Eye (tissue), 1 donor: ENCODE measurements around the gene COL4A3.
A peak's percentile ranks its signal among the peaks of the same experiment; 100 is the strongest.
"Not testable (repeated sequence)": the region's sequence is repeated elsewhere in the genome, so short reads cannot be mapped to it uniquely, and the experiment has no call there.

Experiments used
- DNase-seq: peaks from one replicate; pipeline ENCODE4 v3.0.0-alpha.2; 2015

Gene COL4A3

DNA sequence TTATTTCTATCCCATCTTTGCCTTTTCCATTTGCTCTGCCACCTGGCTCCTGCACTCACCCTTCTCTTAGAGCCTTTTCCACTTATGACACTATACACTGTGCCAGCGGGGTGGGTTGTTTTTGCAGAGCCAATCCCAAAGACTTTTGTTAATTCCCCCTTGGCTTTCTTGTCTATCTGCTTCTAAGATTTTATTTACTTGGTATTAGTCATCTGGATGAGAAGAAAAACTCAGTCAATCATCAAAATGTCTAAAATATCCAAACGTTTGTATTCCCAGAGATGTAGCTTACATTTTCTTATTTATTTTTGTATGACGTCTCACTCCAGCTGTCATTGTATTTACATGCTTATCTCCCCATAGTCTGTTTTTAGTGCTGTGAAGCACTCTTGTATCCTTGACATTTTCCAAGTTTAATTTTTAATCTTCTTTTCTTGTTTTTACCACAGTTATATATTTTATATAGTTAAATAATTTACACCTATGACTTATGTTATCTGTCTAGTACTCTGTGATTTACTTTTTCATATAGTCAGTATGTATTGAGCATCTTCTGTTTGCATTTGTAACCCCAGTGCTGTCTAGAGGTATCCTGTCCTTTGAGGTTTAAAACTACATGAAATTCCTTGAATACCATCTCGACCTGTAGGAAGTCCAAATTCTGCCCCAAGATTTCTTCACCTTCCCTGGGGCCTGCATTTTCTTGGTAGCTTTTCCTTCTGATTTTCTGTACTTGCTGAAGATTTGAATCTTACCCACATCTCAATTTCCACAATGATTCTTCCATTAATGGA lies 55.1 kb downstream of the COL4A3 start:
- no peak for DNase-seq

DNA sequence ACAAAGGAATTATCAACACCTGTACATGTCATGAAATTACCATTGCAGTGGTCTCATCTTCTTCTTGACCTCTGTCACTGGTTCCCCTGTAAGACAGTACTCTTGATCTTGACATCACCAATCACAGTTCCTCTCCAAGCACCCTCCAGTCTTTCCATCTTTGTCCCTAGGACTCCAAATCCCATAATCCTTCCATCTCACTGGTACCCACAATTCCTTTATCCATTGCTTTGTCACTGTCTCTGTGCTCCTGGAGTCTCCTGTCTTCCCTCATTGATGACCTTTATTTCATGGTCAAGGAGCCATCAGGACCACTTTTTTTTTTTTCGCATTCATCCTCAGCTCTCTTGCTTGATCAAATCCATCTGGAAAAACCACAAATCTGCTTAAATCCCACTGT lies 56.7 kb downstream of the COL4A3 start:
- no peak for DNase-seq

DNA sequence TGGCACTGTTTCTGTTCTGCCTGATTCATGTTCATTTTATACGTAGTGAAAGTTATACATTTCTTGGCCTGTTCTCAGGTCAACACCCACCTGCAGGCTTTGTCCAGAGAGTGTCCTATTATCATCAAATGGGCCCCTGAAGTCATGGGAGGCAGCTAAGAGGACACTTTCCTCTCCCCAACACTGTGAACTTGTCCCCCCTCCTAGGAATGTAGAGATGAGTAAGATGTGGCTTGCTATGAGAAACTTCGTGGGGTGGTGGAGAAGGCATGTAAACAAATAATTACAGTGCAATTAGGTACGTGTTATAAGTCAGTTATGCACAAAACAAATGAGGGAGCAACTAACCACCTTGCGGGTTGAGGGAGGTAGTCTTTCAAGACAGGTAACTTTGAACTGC lies 57.9 kb downstream of the COL4A3 start:
- DNase-seq = no peak

DNA sequence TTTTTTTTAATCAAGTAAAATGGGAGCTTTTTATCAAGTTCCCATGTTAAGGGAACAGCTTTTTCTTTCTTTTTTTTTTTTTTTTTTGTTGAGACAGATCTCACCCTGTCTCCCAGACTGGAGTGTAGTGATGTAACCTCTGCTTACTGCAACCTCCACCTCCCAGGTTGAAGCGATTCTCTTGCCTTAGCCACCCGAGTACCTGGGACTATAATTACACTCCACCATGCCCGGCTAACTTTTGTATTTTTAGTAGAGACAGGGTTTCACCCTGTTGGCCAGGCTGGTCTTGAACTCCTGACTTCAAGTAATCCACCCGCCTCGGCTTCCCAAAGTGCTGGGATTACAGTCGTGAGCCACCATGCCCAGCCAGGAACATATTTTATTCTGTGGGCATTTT lies 61.2 kb downstream of the COL4A3 start:
- DNase-seq = not testable (repeated sequence)

DNA sequence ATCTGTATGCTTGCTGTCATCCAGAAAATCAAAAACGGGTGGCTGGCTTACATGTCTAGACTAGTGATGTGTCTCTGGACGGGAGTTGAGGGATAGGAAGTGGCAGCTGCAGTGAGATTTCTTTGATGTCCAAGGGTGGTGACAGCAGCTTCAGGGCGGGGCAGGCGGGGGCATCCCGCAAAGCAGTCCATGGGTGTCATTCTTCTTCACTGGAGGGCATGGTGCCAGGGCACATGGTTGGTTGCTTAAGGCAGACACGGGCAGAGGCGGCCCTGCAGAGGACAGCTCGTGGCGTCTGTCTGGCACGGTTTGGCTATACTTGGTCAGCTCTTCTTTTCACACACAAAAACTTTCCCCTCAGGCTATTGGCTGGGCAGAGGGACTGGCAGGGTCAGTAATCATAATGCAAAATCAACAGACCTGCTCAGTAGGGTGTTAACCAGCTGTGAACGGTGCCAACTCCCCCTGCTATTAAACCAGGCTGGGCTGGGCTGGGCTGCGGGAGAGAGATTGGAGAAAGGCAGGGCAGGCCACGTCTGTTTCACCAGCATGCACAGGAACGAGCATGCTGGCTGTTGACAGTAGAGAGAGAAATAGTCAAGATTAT lies 63.7 kb downstream of the COL4A3 start:
- peak; percentile 10 for DNase-seq

DNA sequence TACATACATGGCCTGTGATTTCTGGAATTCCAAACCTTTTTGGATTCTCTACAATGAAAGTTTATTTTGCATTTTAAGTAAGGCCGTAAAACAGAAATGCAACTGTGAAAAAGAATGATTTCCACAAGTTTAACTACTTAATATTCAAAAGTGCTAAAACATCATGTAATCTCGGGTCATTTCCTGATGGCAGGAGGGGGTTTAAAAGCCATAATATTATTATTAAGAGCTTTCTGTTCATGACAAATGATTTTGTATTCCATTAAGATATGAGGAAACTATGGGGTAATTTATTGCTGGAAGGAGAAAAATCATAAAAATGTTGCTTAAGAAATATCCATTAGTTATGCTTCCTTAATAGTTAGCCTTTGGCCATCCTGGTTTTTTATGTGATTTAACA lies 65.7 kb downstream of the COL4A3 start:
- no peak for DNase-seq

DNA sequence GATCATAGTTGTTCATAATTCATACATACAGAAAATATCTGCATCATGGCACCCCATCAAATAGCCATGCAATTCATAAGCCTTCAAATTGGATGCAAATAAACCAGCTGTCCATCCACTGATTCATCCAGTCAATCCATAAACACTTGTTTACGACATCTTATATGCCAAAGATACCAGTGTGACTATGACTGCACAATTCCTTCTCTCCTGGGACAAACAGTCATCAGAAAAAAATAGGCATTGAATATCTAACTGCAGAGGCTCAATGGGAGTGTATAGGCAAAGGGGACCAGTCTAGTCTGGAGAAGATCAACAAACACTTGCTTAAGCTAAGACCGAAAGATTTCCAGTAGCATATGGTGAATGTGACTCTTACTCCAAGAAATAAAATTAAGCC lies 70.0 kb downstream of the COL4A3 start:
- no peak for DNase-seq

DNA sequence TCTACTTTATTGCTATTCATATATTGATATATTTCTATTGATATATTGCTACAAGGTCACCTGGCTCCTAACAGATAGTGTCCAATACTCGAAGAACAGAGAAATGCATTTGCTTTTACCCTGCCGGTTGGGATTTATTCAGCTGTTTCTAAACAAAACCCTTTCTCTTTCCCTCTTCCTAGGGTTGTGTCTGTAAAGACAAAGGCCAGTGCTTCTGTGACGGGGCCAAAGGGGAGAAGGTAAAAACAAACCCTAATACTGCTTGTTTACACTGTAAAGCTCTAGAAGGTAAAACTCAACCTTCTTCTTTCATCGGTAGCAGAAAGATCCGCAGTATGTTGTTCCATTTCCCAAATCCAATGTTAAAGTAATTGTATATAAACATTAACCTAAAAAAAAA lies 73.4 kb downstream of the COL4A3 start:
- no peak for DNase-seq

DNA sequence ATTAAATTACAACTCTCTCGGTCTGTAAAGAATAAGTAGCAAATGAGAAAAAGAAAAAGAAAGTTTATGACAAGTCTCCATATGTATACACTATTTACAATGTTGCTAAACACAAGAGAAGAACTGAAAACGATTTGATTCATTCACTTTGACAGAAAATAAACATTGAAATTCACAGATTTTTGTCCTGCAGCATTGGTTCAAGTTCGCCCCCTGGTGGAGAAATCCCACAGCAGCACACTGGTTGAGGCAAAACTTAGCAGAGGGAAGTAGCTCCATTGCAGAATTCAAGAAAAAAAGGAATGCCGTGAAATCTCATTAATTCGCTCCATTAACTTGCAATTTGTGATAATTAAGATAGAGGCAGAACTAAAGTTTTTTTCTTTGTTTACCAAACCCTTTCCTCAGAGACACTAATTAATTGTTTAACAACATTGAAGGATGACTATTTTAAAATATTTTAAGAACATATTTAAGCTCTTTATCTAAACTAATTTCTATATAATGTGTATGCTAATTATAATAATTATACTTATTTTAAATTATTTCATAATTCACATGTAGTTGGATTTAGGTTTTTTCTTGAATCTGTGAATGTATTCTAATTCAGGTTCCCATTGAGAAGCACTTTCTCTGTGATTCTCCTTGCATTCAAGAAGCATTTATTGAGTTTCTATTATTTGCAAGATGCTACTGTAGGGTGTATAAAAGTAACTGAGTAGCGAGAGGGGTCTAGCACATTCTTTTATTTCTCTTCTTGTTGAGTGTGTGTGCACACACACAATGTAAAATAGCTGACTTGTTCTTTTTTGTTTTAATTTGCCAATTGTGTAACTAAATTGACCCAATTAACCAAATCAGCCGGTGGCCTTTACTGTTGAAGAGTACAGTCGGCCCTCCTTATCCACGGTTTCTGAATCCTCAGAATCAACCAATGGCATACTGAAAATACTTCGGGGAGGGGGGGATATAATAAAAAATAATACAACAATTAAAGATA lies 74.1 kb downstream of the COL4A3 start:
- peak; percentile 90 for DNase-seq

DNA sequence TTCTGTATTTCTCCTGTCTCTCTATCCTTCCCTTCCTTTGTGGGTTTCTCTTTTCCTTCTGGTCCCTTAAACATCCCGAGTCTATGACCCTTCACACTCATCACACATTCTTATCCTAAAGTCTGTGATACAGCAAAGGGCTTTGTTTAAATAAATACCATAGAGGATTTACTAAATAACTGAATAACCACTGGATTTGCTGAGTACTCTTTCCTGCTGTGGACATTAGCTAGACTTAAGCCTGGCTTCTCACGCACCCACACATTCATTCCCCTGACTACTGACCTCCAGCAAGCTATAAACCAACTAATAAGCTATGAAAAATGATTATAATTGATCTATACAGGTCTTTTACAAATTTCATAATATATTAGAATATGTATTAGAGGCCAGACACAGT lies 76.6 kb downstream of the COL4A3 start:
- no peak for DNase-seq

DNA sequence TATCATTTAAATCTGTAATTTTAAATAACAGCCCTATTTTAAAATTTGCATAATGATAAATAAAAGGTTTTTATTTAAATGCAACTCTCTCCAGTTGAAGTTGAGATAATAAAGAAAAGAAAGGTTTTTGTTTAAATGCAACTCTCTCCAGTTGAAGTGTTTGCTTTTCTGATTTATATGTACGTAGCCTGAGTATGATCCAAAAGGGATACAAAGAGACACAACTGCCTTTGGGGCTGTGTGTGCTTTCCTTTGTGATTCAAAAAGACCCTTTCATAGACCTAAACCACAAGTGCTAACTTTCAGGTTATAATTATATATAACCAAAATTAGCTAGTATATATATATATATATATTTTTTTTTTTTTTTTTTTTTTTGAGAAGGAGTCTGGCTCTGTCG lies 84.5 kb downstream of the COL4A3 start:
- DNase-seq = no peak

DNA sequence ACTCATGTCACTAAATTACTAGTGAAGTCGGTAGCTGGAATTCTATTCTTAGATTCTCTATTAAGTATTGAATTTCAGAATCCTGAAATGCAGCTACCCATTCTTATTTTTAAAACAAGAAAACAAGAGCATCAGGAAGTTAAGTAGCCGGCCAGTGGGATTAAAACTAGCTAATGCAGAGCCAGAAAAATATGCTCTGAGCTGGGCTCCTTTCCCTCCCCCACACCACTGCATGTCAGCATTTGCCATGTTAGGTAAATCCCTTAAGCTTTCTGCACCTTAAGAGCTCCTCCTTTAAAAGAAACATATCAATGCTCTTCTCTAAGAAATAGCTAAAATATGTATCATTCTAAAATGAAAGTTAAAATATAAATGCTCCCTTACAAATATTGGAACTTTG lies 88.4 kb downstream of the COL4A3 start:
- DNase-seq = no peak

DNA sequence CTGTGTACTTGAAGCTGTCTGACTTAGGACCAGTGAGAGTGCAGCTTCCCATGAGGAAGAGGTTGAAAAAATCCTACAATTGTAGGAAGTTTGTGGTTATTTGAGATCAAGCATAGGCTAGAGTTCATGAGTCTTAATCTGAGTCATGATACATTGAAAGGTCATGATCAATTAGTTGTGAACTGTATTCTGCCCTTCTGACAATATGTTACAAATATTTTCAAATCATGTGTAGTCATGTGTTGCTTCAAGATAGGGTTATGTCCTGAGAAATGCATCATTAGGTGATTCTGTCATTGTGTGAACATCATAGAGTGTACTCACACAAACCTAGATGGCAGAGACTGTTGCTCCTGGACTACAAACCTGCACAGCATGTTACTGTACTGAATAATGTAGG lies 92.2 kb downstream of the COL4A3 start:
- DNase-seq = no peak

DNA sequence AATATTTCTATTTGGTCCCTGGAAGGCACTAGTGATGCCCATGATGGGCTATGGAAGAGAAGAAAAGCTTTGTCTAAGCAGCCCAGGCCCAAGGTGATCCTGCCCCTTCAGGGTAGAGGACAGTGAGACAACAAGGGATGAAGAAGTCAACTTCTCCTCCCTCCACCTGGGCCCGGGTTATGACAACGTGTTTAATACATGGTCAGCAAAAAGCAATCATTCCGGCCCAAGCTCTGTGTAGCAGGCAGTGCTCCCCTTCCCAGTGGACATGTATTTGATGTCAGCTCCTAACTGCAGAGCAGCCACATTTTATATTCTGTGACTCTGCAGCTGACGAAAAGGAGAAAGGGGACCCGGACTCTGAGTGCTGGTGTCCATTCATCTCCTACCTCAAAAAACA lies 93.4 kb downstream of the COL4A3 start:
- DNase-seq = no peak

DNA sequence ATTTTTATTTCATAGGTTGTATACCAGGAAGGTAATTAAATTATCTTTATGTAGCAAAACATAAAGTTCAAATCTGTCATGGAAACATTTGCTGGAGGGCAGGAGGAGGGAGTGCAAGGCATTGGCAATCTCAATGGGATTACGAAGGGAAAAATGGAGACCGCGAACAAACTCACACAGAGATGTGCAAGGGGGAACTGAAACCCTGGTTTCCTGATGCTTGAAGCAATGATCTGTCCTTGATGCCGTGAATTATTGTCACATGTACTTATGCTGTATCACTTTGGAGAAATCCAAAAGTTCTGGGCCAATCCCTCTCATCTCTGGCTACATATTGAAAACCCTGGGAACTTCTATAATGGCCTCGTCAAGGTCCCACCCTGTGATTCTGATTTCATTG lies 95.6 kb downstream of the COL4A3 start:
- DNase-seq = no peak

DNA sequence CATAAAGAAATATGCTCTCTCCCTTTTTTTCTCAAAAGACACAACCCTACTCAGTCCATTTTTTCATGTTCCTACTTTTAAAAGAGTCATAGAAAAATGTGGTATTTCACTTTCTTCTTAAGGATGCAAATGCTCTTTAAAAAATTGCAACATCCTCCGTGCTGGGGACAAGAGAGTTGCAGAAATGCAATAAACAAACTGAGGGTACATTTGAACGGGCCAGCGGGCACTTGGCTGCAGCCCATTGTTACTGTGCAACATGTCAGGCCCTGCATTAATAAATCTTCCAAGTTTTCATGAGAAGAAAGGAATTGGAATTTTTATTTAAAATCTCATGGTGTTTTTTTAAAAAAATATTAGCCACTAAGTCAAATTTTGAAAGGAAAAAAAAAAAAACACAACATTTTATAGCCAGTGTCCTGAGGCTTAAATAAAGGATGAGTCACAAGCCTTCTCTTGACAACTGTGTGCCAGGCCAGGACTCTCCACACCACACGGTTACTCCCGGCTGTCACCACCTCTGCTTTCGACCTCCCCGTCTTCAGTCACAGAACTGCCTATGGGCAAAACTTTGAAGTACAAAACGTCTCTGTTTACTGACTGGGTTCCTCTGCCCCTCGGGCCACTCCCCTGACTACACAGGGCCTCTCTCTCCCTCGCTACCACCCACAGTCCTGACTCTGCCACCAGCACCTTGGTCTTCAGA lies 103.1 kb downstream of the COL4A3 start:
- no peak for DNase-seq

DNA sequence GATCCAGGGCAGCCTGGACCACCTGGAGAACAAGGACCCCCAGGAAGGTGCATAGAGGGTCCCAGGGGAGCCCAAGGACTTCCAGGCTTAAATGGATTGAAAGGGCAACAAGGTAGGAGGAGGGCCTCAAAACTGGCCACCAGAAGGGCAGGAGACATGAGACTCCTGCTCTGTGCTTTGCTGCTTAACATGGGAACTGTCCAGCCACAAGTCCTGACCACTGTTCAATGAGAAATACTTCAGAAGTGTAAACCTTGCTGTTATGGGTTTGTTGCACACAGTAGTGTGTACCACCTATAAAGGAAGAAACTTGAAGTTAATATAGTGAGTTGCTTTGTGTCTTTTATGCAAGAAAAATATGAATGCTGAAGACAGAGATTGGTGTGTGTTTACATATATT lies 116.5 kb downstream of the COL4A3 start:
- DNase-seq = no peak

DNA sequence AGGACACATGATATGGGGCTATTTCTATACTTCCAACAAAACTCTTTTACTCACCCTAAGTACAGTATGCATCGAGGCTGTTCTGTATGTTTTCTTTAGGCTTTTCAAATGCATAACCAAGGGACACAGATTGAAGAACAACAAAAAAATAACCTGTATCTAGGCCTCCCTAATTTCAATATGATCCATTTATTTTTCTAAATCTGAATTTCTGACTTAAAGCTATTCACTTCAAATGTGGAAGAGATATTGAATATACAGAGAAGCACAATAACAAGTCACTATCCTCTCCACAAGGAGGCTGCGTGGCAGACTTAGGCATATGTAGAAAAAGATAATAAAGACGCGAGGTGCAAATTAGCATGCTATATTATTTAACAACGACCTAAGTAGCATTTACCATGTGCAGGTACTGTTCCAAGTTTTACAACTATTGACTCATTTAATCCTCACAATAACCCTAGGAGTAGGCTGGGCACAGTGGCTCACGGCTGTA lies 121.4 kb downstream of the COL4A3 start:
- DNase-seq = no peak

DNA sequence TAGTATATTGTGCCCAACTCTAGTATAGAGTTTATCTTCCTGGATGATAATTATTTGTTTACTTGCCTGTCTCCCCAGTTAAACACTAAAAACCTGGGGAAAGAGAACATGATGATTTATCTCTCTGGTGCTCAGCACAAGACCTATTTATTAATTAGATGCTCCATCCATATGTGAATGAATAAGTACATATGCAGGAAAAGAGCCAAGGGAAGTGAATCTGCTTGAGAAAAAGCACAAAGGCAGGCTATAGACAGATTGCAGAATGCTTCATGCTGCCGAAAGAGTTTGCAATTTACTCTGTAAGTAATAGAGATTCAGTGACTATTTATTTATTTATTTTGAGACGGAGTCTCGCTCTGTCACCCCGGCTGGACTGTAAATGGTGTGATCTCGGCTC lies 123.3 kb downstream of the COL4A3 start:
- DNase-seq = no peak

DNA sequence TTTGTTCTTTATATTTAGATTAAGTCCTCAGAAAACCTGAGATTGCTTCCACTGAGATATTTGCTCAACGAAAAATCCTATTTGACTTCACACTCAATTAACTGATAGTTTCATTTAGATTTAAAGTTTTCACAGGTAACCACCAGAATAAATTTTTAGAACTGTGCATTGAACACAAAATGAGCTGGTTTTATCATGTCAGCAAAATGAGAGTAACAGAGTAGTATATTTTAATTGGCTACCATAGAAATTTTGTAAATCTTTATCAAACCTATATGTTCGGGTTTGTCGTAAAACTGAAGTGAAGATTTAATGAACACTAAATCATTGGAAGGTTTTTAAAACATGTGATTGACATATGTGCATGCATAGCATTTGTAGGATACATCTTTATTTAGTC lies 127.9 kb downstream of the COL4A3 start:
- DNase-seq = no peak

DNA sequence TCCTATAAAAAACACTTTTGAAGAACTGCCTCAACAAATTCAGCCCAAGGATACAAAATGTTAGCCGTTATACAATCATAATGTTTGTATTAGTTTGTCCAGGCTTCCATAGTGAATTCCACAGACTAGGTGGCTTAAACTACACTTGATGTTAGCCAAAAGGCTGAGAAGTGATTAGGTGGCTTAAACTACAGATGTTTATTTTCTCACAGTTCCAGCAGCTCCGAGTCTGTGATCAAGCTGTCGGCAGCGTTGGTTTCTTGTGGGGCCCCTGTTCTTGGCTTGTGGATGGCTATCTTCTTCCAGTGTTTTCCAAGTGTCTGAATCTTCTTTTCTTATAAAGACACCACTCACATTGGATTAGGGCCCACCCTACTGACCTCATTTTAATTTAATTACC lies 129.1 kb downstream of the COL4A3 start:
- no peak for DNase-seq

DNA sequence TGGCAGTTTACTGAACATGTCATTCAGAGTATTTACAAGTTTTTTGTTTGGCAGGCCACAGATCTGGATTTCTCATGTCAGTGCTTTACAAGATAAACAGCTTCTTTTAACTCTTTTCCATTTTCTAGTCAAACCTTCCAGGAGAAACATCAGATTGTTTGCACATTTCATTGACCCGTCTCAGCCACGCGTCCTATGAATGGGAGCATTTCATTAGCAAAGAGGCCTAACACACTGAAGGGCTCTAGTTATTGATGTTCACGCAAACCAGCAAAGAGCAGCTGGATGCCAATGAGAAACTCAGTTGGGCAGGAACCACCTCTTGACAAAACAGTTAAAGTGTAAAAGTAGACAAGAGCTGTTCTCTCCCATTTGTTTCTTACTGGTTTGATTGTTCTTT lies 131.4 kb downstream of the COL4A3 start:
- no peak for DNase-seq
